Panc1 (cell line): ENCODE results near the gene ERG. TPM values are rescaled to one million over a fixed set of nuclear protein-coding genes. Genes with fewer than 3 reads are reported as not detected.

ENCODE experiments used
- ATAC-seq: fragments of 200-7000 bp; cut with Tn5 transposase; 2 replicates; pipeline ENCODE4 v1.9.1; 2020; ENCODE audit warnings: mild to moderate bottlenecking, moderate library complexity
- Bru-seq: library from RNA; stranded (reverse); fragments of 400-500 nt; gene quantifications from one replicate; lab custom pipeline; 2021; lab: Mats Ljungman, UMichigan
- BruChase-seq, 2 experiments: library from RNA; stranded (reverse); fragments of 400-500 nt; gene quantifications; one replicate each; lab custom pipeline; 2021; lab: Mats Ljungman, UMichigan
- BruUV-seq: library from RNA; stranded (reverse); fragments of 400-500 nt; replicated peaks from 2 replicates; lab custom pipeline; 2021; lab: Mats Ljungman, UMichigan
- CTCF ChIA-PET: fragments of 300-600 bp; sonication (Branson Sonifier 250); formaldehyde crosslinking; loops from one replicate; lab custom pipeline; 2022; ENCODE audit warnings: antibody characterized with exemption; lab: Charles Lee
- POLR2A ChIA-PET: fragments of 300-600 bp; sonication (Branson Sonifier 250); formaldehyde crosslinking; loops from one replicate; lab custom pipeline; 2022; ENCODE audit warnings: antibody characterized with exemption; lab: Charles Lee
- DNase-seq: peaks from one replicate; pipeline ENCODE4 v3.0.0-alpha.2; 2010; ENCODE audit warnings: low read depth, low spot score
- H3K27ac ChIP-seq: 2 replicates; pipeline ENCODE4 v1.5.1; 2011; ENCODE audit warnings: mild to moderate bottlenecking, low read length, inconsistent platforms
- H3K27me3 ChIP-seq: fragments of 200-500 bp; sonication (Bioruptor generic); 2 replicates; pipeline ENCODE4 v1.6.0; 2014; ENCODE audit warnings: low read length, inconsistent platforms; ENCODE audit not compliant: control insufficient read depth, insufficient read depth
- H3K36me3 ChIP-seq: fragments of 200-500 bp; sonication (Bioruptor generic); 2 replicates; pipeline ENCODE4 v1.5.1; 2014; ENCODE audit warnings: inconsistent platforms, mild to moderate bottlenecking, low read length, moderate library complexity; ENCODE audit not compliant: control insufficient read depth, insufficient read depth
- H3K4me1 ChIP-seq: 2 replicates; pipeline ENCODE4 v1.5.1; 2011; ENCODE audit warnings: inconsistent platforms, mild to moderate bottlenecking, low read length, moderate library complexity; ENCODE audit not compliant: control insufficient read depth, insufficient read depth
- H3K4me3 ChIP-seq, 2 experiments: 2 replicates each; pipeline ENCODE4 v1.5.1; 2011 to 2012; ENCODE audit warnings: low read depth in 2 of 2, low read length in 2 of 2, mild to moderate bottlenecking in 2 of 2, inconsistent platforms in 1 of 2, moderate library complexity in 1 of 2
- H3K9me3 ChIP-seq: fragments of 200-500 bp; sonication (Bioruptor generic); 2 replicates; pipeline ENCODE4 v1.5.1; 2014; ENCODE audit warnings: low read depth, mild to moderate bottlenecking, inconsistent platforms, low read length, moderate library complexity; ENCODE audit not compliant: control insufficient read depth, insufficient read depth
- CTCF ChIP-seq: fragments of 450-650 bp; IDR thresholded peaks from 2 replicates; pipeline ENCODE4 v1.5.1; 2017; ENCODE audit warnings: mild to moderate bottlenecking
- POLR2AphosphoS5 ChIP-seq: IDR thresholded peaks from 2 replicates; pipeline ENCODE4 v1.6.1; 2012; ENCODE audit warnings: mild to moderate bottlenecking, low read depth, low read length, moderate library complexity
- SIN3A ChIP-seq: IDR thresholded peaks from 2 replicates; pipeline ENCODE4 v1.6.1; 2012; ENCODE audit warnings: low read depth, mild to moderate bottlenecking, low read length, moderate library complexity, borderline replicate concordance; ENCODE audit not compliant: insufficient read depth
- TCF7L2 ChIP-seq: IDR thresholded peaks from 2 replicates; pipeline ENCODE4 v1.6.1; 2011; ENCODE audit warnings: mild to moderate bottlenecking, low read depth, low read length, inconsistent platforms
- in situ Hi-C: cut with HindIII; loops from 2 replicates; pipeline ENCODE4 v1.10.0; 2016; ENCODE audit warnings: low sequenced_read_pairs, low pct_unique_long_range_greater_than_20kb
- intact Hi-C: fragments of 100-400 bp; cut with micrococcal nuclease; formaldehyde crosslinking; loops from one replicate; pipeline ENCODE4 v1.10.0; 2022; ENCODE audit not compliant: unreplicated experiment
- long read RNA-seq: library from polyadenylated mRNA; unstranded; transcript quantifications from one replicate; pipeline ENCODE4 v2.0.0, GENCODE V29; 2021; ENCODE audit not compliant: unreplicated experiment
- polyA plus RNA-seq: library from polyadenylated mRNA; unstranded; fragments of >200 nt; gene quantifications from one replicate; pipeline ENCODE4 v1.2.1, GENCODE V29; 2012; ENCODE audit warnings: missing spikeins; ENCODE audit not compliant: insufficient read length
- total RNA-seq: library from RNA; stranded (reverse); gene quantifications from one replicate; pipeline ENCODE4 v1.2.1, GENCODE V29; 2021; ENCODE audit not compliant: unreplicated experiment
- TF ChIP-seq, protein P1 (sequence below), 2 experiments: IDR thresholded peaks; 2 replicates each; pipeline ENCODE4 v1.6.1; 2011 to 2012; ENCODE audit warnings: low read depth in 2 of 2, control low read depth in 1 of 2, low read length in 1 of 2, mild to moderate bottlenecking in 1 of 2, moderate library complexity in 1 of 2; ENCODE audit not compliant: insufficient read depth in 1 of 2

Gene ERG, protein sequence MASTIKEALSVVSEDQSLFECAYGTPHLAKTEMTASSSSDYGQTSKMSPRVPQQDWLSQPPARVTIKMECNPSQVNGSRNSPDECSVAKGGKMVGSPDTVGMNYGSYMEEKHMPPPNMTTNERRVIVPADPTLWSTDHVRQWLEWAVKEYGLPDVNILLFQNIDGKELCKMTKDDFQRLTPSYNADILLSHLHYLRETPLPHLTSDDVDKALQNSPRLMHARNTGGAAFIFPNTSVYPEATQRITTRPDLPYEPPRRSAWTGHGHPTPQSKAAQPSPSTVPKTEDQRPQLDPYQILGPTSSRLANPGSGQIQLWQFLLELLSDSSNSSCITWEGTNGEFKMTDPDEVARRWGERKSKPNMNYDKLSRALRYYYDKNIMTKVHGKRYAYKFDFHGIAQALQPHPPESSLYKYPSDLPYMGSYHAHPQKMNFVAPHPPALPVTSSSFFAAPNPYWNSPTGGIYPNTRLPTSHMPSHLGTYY
- total RNA-seq, result 0.49 TPM
- polyA plus RNA-seq, result 0.47 TPM
- percentile 27 among the genes with signal in this experiment for Bru-seq, nascent RNA
- percentile 19 among the genes with signal in this experiment for BruChase-seq, experiment 1, labeled RNA remaining after a 2-hour chase
- percentile 18 among the genes with signal in this experiment for BruChase-seq, experiment 2, labeled RNA remaining after a 6-hour chase
- long read RNA-seq, result 0 reads

DNA sequence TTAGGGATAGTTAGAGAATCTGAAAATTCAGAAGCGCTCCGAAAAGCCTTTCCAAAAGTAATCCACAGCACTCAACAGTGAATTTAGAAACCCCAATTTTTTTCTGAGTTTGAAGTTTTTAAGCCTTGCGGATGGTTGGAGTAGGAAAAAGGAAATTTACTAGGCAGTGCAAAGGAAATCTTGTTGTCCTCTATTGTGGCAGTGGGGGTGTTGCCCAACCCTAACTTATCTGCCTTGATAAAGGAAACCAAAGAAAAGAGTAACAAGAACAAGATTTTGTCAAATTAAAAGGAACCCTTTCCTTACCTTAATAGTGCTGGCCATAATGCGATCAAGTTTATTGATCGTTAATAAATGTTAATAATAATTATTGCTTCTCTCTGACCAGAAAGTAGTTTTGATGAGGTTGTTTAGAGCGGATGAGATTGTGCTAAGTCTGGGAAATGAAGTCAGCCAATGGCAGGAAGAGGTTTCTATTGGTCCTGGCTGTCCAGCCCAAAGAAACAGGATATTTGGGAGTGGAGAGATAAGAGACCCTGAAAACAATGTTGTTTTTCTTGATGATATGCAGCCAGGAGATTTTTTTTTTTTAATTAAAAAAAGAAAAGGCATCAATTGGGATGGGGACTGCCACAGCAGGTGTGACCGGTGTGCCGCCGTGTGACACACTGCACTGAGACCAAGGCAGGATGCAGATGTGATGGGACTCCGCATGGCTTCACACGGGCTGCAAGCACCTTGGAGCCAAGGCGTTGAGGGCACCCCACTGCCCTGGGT is at the start of gene ERG:
ERG (minus strand) TSS at position 421 of the 777 bp plus-strand sequence; CDS start at position 324, 97 bp downstream.
- Histone ChIP-seq H3K36me3 (no peaks in the 10 kb centered on the region), H3K9me3 (no peaks in the 10 kb centered on the region), H3K27ac (no peak within 1 kb of the TSS), H3K4me1 (peaks cover 3% of the 10 kb centered on the region; the same call in 1 of the 2 replicates), H3K27me3 (no peaks in the 10 kb centered on the region), H3K4me3 (no peak within 1 kb of the TSS)
- TF ChIP-seq, protein P1, sequence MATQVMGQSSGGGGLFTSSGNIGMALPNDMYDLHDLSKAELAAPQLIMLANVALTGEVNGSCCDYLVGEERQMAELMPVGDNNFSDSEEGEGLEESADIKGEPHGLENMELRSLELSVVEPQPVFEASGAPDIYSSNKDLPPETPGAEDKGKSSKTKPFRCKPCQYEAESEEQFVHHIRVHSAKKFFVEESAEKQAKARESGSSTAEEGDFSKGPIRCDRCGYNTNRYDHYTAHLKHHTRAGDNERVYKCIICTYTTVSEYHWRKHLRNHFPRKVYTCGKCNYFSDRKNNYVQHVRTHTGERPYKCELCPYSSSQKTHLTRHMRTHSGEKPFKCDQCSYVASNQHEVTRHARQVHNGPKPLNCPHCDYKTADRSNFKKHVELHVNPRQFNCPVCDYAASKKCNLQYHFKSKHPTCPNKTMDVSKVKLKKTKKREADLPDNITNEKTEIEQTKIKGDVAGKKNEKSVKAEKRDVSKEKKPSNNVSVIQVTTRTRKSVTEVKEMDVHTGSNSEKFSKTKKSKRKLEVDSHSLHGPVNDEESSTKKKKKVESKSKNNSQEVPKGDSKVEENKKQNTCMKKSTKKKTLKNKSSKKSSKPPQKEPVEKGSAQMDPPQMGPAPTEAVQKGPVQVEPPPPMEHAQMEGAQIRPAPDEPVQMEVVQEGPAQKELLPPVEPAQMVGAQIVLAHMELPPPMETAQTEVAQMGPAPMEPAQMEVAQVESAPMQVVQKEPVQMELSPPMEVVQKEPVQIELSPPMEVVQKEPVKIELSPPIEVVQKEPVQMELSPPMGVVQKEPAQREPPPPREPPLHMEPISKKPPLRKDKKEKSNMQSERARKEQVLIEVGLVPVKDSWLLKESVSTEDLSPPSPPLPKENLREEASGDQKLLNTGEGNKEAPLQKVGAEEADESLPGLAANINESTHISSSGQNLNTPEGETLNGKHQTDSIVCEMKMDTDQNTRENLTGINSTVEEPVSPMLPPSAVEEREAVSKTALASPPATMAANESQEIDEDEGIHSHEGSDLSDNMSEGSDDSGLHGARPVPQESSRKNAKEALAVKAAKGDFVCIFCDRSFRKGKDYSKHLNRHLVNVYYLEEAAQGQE (IDR thresholded peaks at IDR 0.05; ENCODE audit: insufficient read depth in 1 of 2, low read depth in 2 of 2, low read length in 1 of 2), result no peak
- TF ChIP-seq POLR2AphosphoS5 (no peak), CTCF (no peak), SIN3A (no peak), TCF7L2 (no peak)
- ATAC-seq (no peak), DNase-seq (no peak)
- ChIA-PET CTCF (no interaction called here), POLR2A (no interaction called here)
- in situ Hi-C loops (no loop called here), intact Hi-C loops (no loop called here)
- BruUV-seq, result no TSS peak

DNA sequence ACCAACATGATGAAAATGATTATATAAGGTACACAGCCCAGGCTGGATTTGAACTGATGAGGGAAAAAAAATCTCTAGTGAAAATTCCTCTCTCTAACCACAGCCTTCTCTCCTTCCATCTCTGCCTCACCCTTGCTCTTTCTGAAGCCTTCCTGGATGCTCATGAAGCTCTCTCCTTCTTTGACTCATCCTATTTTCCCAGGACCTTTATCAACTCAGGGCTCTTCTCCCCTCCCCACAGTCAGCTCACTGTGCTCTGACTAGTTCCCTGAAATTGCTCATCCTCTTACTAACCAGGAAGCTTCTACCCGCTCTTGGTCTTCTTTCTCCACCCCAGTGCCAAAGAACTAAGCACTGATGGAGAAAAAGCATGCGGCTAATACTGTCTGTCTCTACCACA is 46.4 kb upstream of the ERG start:
- POLR2A ChIA-PET, result no interaction called here
- Histone ChIP-seq H3K9me3 (no peaks in the 10 kb centered on the region), H3K4me3 (no peak overlapping the region), H3K27me3 (no peaks in the 10 kb centered on the region), H3K36me3 (no peaks in the 10 kb centered on the region), H3K27ac (no peak overlapping the region), H3K4me1 (no peaks in the 10 kb centered on the region)
- intact Hi-C loops (no loop called here), in situ Hi-C loops (no loop called here)
- no TSS peak for BruUV-seq
- DNase-seq (no peak), ATAC-seq (no peak)
- CTCF ChIA-PET, result no interaction called here
- TF ChIP-seq SIN3A, result no peak
- TF ChIP-seq POLR2AphosphoS5, result no peak
- TF ChIP-seq, protein P1 (IDR thresholded peaks at IDR 0.05; ENCODE audit: insufficient read depth in 1 of 2, low read depth in 2 of 2, low read length in 1 of 2), result no peak
- TF ChIP-seq TCF7L2, result no peak
- no peak for TF ChIP-seq CTCF
